Cardiac fibroblast (primary cell): ENCODE results near the gene KCTD11.
A peak's percentile ranks its signal among the peaks of the same experiment; 100 is the strongest.
"Not testable (repeated sequence)": the region's sequence is repeated elsewhere in the genome, so short reads cannot be mapped to it uniquely, and the experiment has no call there.

Experiments
- DNase-seq, 2 donors: peaks; one replicate each; pipeline versions ENCODE4 v3.0.0 to v3.0.0-alpha.2; 2010; ENCODE audit warnings: low read depth in 2 of 2
- H3K4me3 ChIP-seq, 2 donors: replicated peaks in 1 of 2; 1 replicate in 1 of 2; 2 replicates in 1 of 2; pipeline ENCODE4 v1.5.1; 2011; ENCODE audit warnings: low read depth in 2 of 2, low read length in 2 of 2, mild to moderate bottlenecking in 2 of 2, moderate library complexity in 1 of 2
- TF ChIP-seq, protein P1 (sequence below): IDR thresholded peaks from one replicate; pipeline ENCODE4 v1.5.1; 2011; ENCODE audit warnings: low read depth, mild to moderate bottlenecking, low read length, inconsistent platforms

Gene KCTD11

DNA sequence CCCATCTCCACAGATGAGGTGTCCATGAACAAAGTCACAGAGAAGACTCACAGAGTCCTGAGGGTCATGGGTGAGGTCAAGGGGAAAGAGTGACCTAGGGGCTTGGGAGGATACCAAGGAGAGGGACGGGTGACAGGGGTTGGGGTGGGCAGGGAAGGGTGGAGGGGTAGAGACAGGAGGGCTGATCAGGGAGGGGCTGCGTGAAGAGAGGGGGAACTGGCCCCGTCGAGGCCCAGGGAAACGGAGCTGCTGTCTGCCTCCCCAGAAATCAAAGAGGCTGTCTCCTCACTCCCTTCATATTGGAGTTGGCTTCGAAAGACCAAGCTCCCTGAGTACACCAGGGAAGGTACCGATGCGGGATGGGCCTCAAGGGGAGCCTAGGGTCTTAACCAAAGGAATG, 3.6 kb downstream of the KCTD11 start:
- TF ChIP-seq, protein P1, sequence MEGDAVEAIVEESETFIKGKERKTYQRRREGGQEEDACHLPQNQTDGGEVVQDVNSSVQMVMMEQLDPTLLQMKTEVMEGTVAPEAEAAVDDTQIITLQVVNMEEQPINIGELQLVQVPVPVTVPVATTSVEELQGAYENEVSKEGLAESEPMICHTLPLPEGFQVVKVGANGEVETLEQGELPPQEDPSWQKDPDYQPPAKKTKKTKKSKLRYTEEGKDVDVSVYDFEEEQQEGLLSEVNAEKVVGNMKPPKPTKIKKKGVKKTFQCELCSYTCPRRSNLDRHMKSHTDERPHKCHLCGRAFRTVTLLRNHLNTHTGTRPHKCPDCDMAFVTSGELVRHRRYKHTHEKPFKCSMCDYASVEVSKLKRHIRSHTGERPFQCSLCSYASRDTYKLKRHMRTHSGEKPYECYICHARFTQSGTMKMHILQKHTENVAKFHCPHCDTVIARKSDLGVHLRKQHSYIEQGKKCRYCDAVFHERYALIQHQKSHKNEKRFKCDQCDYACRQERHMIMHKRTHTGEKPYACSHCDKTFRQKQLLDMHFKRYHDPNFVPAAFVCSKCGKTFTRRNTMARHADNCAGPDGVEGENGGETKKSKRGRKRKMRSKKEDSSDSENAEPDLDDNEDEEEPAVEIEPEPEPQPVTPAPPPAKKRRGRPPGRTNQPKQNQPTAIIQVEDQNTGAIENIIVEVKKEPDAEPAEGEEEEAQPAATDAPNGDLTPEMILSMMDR = no peak
- no peak overlapping the region for H3K4me3 ChIP-seq
- DNase-seq = no peak

GRCh38 chr17:7356072-7356549, 4.1 kb downstream of the KCTD11 start:
- no peak overlapping the region for H3K4me3 ChIP-seq
- TF ChIP-seq, protein P1 = peak; percentile 85
- DNase-seq = peak; percentile 73 to 78

DNA sequence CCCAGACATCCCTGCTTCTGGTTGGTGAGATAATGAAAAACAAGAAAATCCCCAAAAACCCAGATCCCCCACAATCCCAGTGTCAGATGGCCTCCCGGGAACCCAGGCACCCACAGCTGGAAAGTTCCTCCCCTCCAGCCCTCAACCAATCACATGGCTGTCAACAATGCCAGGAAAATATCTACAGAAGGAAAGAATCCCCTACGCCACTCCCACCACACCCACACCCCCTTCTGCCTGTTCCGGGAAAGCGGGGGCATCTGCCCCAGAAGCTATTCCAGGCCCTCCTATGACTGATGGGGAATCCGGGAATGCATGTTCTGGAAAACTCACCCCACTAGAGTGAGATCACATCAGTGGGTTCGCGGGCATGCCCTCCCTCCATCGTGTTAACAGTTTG, 4.8 kb downstream of the KCTD11 start:
- TF ChIP-seq, protein P1 = no peak
- no peak for DNase-seq
- H3K4me3 ChIP-seq = no peak overlapping the region

- DNase-seq = no peak
- TF ChIP-seq, protein P1 = no peak
- H3K4me3 ChIP-seq = no peak overlapping the region
Observed at GRCh38 chr17:7357381-7357780, 5.4 kb downstream of the KCTD11 start.

DNA sequence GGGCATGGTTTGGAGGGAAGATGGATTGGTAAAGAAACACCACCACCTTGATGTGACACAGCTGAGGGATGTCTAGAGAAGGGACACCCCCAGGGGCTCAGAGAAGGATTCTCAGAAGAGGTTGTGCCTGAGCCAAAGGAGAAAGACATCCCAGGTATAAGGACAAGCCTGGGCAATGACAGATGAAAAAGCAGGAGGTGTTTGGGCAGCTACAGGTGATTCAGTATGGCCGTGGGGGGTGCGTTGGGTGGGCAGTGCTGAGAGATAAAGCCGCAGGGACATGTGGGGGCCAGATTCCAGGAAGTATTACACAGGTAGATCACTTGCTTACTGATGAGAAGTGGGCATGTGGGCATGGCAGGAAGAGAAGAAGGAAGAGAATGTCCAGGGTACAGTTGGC, 9.9 kb downstream of the KCTD11 start:
- DNase-seq = no peak
- H3K4me3 ChIP-seq = no peak overlapping the region
- TF ChIP-seq, protein P1 = no peak

GRCh38 chr17:7363311-7363710, 11.3 kb downstream of the KCTD11 start:
- no peak overlapping the region for H3K4me3 ChIP-seq
- DNase-seq = peak in 1 of 2 donors; percentile 43
- TF ChIP-seq, protein P1 = no peak

DNA sequence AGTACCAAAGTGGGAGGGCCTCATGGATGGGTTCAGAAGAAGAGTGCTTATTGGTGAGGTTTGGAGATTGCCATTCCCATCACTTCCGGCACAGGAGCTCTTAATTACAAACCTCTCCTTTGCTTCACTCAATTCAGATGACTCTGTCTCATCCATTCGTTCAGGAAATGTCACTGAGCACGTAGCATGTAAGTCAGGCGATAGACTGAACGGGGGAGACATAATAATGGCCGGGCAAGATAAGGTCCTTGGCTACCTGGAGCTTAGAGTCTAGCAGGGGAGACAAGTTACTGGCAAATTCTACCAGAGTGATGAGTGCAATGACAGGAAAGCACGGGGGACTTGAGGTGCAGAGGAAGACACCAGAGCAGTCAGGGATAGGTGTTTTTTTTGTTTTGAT, 14.0 kb downstream of the KCTD11 start:
- DNase-seq, H3K4me3 ChIP-seq: not testable (repeated sequence)
